Osteocyte (in vitro differentiated cells): Measurements from ENCODE around the gene CDK3. TPM values are rescaled to one million over a fixed set of nuclear protein-coding genes. Genes with fewer than 3 reads are reported as not detected.

Experiments used
- DNase-seq: peaks from one replicate; pipeline ENCODE4 v3.0.0; 2021; ENCODE audit warnings: mixed read lengths; ENCODE audit not compliant: unreplicated experiment; ENCODE audit errors: extremely low spot score
- H3K27ac Mint-ChIP-seq: one replicate; pipeline ENCODE4 v1.8.0; 2021; ENCODE audit warnings: mild to moderate bottlenecking, mixed read lengths; ENCODE audit not compliant: unreplicated experiment
- H3K27me3 Mint-ChIP-seq: one replicate; pipeline ENCODE4 v1.8.0; 2021; ENCODE audit warnings: mixed read lengths; ENCODE audit not compliant: unreplicated experiment
- H3K36me3 Mint-ChIP-seq: one replicate; pipeline ENCODE4 v1.8.0; 2021; ENCODE audit warnings: mixed read lengths; ENCODE audit not compliant: unreplicated experiment
- H3K4me1 Mint-ChIP-seq: one replicate; pipeline ENCODE4 v1.8.0; 2021; ENCODE audit warnings: mixed read lengths; ENCODE audit not compliant: unreplicated experiment
- H3K4me3 Mint-ChIP-seq: one replicate; pipeline ENCODE4 v1.8.0; 2021; ENCODE audit warnings: mild to moderate bottlenecking, moderate library complexity, mixed read lengths; ENCODE audit not compliant: unreplicated experiment
- H3K9me3 Mint-ChIP-seq: one replicate; pipeline ENCODE4 v1.8.0; 2021; ENCODE audit warnings: mixed read lengths; ENCODE audit not compliant: unreplicated experiment
- CTCF ChIP-seq: fragments of 200-600 bp; sonication (generic); IDR thresholded peaks from 2 replicates; pipeline ENCODE4 v1.5.0; 2021; ENCODE audit warnings: antibody characterized with exemption, mild to moderate bottlenecking, moderate library complexity
- total RNA-seq: library from RNA; stranded (reverse); gene quantifications from 2 replicates; pipeline ENCODE4 v1.2.1, GENCODE V29; 2021

CDK3 gene
- total RNA-seq, 1 donor from 2014 or later, result 8.3 TPM

- Mint-ChIP-seq H3K27me3 (peaks cover 2% of the 10 kb centered on the region), H3K9me3 (no peaks in the 10 kb centered on the region), H3K4me1 (peaks cover 5% of the 10 kb centered on the region), H3K36me3 (no peaks in the 10 kb centered on the region), H3K4me3 (no peak overlapping the region), H3K27ac (no peak overlapping the region)
- no peak for TF ChIP-seq CTCF
- no peak for DNase-seq
These were observed 17.1 kb downstream of the CDK3 start for GRCh38 chr17:76017481-76018339.

- DNase-seq, result no peak
- peaks cover 2% of the 10 kb centered on the region for H3K27me3 Mint-ChIP-seq
These were observed 17.7 kb downstream of the CDK3 start for GRCh38 chr17:76018340-76018680.

GRCh38 chr17:76018801-76019200 lies 18.1 kb downstream of the CDK3 start:
- no peak overlapping the region for H3K27ac Mint-ChIP-seq
- no peak for DNase-seq
- no peaks in the 10 kb centered on the region for H3K9me3 Mint-ChIP-seq
- TF ChIP-seq CTCF, result no peak
- H3K27me3 Mint-ChIP-seq, result peaks cover 2% of the 10 kb centered on the region
- H3K4me1 Mint-ChIP-seq, result peaks cover 5% of the 10 kb centered on the region
- no peak overlapping the region for H3K4me3 Mint-ChIP-seq
- H3K36me3 Mint-ChIP-seq, result no peaks in the 10 kb centered on the region

More at GRCh38 chr17:76018340-76018680, 17.7 kb downstream of the CDK3 start:
- no peak for TF ChIP-seq CTCF
- Mint-ChIP-seq H3K9me3 (no peaks in the 10 kb centered on the region), H3K27ac (no peak overlapping the region), H3K4me3 (no peak overlapping the region), H3K36me3 (no peaks in the 10 kb centered on the region), H3K4me1 (peaks cover 5% of the 10 kb centered on the region)

GRCh38 chr17:76019833-76020467 lies 19.3 kb downstream of the CDK3 start:
- no peak overlapping the region for H3K4me3 Mint-ChIP-seq

More at GRCh38 chr17:76019833-76020467, 19.3 kb downstream of the CDK3 start:
- no peaks in the 10 kb centered on the region for H3K36me3 Mint-ChIP-seq
- H3K27me3 Mint-ChIP-seq, result peaks cover 2% of the 10 kb centered on the region
- DNase-seq, result no peak
- H3K4me1 Mint-ChIP-seq, result no peaks in the 10 kb centered on the region
- no peak for TF ChIP-seq CTCF
- H3K27ac Mint-ChIP-seq, result no peak overlapping the region
- no peaks in the 10 kb centered on the region for H3K9me3 Mint-ChIP-seq
